BLaER1 (cell line): ENCODE data around the gene SULT1C2.
A peak's percentile ranks its signal among the peaks of the same experiment; 100 is the strongest.

Experiments
- H3K27ac ChIP-seq: shearing (Covaris generic); formaldehyde crosslinking; 2 replicates; pipeline ENCODE4 v1.8.1; 2022
- H3K27me3 ChIP-seq: shearing (Covaris generic); formaldehyde crosslinking; 2 replicates; pipeline ENCODE4 v1.8.1; 2022
- H3K36me3 ChIP-seq: shearing (Covaris generic); formaldehyde crosslinking; 2 replicates; pipeline ENCODE4 v1.8.1; 2022
- H3K4me1 ChIP-seq: shearing (Covaris generic); formaldehyde crosslinking; 2 replicates; pipeline ENCODE4 v1.8.1; 2022
- H3K4me2 ChIP-seq: shearing (Covaris generic); formaldehyde crosslinking; 2 replicates; pipeline ENCODE4 v1.8.1; 2022
- H3K4me3 ChIP-seq: shearing (Covaris generic); formaldehyde crosslinking; 2 replicates; pipeline ENCODE4 v1.8.1; 2022
- H3K9ac ChIP-seq: shearing (Covaris generic); formaldehyde crosslinking; 2 replicates; pipeline ENCODE4 v1.8.1; 2022
- H3K9me3 ChIP-seq: shearing (Covaris generic); formaldehyde crosslinking; 2 replicates; pipeline ENCODE4 v1.8.1; 2022
- H4K20me1 ChIP-seq: shearing (Covaris generic); formaldehyde crosslinking; 2 replicates; pipeline ENCODE4 v1.8.1; 2022
- Cebpa-rat ChIP-seq: shearing (Covaris generic); IDR thresholded peaks from 2 replicates; pipeline ENCODE4 v1.8.1; 2022

The SULT1C2 gene

DNA sequence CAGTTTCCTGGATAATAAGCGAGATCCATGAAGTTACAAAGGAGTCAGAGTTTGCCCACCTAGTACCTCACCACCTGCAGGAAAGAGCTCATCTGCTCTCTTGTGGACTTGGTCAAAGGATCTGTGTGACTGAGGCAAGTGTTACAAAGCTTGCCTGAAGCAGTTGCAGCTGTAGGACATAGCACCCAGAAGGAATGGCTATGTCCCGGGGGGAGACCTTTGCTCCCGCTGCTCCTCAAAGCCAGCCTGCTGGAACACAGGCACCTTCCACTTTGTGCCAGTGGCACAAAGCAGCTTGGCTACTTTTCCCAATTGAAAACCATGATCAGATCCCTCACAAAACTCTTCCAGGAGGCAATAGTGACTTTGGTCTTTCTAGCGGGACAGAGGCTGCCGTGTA is 3.1 kb upstream of the SULT1C2 start:
- H3K9ac ChIP-seq: no peak overlapping the region
- H3K4me3 ChIP-seq: no peak overlapping the region
- no peaks in the 10 kb centered on the region for H3K4me1 ChIP-seq
- H4K20me1 ChIP-seq: no peaks in the 10 kb centered on the region
- H3K4me2 ChIP-seq: no peak overlapping the region
- H3K27me3 ChIP-seq: no peaks in the 10 kb centered on the region
- H3K36me3 ChIP-seq: no peaks in the 10 kb centered on the region
- TF ChIP-seq Cebpa-rat: no peak
- H3K9me3 ChIP-seq: 0 out of 2 replicates have a peak, but pooled peaks cover 5% of the 10 kb centered on the region
- H3K27ac ChIP-seq: no peak overlapping the region

DNA sequence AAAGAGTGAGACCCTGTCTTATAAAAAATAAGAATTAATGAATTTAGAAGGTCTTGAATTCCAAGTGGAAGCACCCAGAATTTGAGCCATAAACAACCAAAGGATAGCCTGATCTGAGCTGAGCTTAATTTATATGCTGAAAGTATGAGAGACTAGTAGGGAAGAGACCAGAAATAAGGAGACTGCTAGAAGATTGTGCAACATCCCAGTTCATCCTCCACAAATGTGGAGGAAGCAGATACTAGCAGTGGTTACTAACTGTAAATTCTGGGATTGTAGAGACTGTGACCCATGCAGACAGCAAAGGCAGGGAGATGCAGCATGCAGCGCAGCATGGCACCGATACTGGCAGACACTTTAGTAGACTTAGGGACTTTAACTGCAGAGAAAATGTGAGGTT is 1.5 kb upstream of the SULT1C2 start:
- H3K36me3 ChIP-seq: no peaks in the 10 kb centered on the region
- no peaks in the 10 kb centered on the region for H4K20me1 ChIP-seq
- H3K9ac ChIP-seq: no peak overlapping the region
- H3K4me2 ChIP-seq: no peak overlapping the region
- H3K4me1 ChIP-seq: no peaks in the 10 kb centered on the region
- no peak for TF ChIP-seq Cebpa-rat
- H3K27me3 ChIP-seq: no peaks in the 10 kb centered on the region
- H3K4me3 ChIP-seq: no peak overlapping the region
- 0 out of 2 replicates have a peak, but pooled peaks cover 5% of the 10 kb centered on the region for H3K9me3 ChIP-seq
- H3K27ac ChIP-seq: no peak overlapping the region

DNA sequence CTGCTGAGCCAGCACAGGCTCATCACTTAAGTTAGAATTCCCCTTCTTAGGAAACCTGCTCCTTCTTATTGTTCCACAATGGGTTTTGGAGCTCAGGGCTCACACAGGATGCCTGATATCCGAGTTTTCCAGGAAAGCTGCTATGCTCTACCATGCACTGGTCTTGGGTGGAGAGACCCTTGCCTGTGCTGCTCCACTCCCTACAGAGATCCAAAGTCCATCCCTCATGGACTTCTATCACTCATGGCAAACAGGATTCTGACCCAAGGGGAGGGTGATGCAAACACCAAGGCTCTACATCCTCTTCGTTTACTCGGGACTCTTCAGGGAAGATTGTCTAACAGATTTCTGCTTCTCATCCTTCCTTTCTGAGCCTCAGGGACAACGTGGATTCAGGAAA is 5.2 kb downstream of the SULT1C2 start:
- H3K4me2 ChIP-seq: no peak overlapping the region
- no peak overlapping the region for H3K4me3 ChIP-seq
- no peaks in the 10 kb centered on the region for H3K27me3 ChIP-seq
- TF ChIP-seq Cebpa-rat: no peak
- H3K4me1 ChIP-seq: no peaks in the 10 kb centered on the region
- H3K27ac ChIP-seq: no peak overlapping the region
- H3K9ac ChIP-seq: no peak overlapping the region
- H3K36me3 ChIP-seq: no peaks in the 10 kb centered on the region
- no peaks in the 10 kb centered on the region; the same call in none of the 2 replicates for H3K9me3 ChIP-seq
- H4K20me1 ChIP-seq: no peaks in the 10 kb centered on the region

DNA sequence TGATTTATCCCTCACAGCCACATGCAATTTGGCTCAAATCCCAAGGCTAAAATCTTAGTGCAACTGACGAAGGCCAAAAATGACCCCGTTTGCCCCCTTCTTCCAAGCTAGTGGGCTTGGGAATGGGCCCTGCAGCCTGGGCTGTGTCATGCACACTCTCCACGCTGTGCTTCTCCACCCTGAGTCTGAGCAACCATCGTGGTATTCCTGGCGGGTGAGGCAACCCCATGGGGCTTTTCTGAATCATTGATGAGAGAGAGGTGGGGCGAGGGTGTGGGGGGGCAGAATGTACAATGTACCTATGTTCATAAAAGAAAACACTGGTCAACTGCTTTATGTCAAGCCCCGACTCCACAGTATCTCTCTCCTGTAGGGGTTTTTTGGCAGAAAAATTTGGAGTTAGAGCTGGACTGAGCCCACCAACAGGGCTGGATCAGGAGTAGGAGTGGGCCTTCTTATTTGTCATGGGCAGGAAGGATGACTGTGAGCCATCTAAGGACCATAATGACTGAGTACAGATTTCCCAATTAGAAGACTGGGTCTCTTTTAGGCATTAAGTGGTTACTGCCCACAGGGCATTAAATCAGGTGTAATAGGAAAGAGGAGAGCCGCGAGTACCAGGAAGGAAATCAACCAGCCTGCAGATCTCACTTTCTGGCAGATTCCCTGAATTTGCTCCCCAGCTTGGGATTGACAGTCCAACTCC is 8.9 kb downstream of the SULT1C2 start:
- H4K20me1 ChIP-seq: no peaks in the 10 kb centered on the region
- no peaks in the 10 kb centered on the region for H3K36me3 ChIP-seq
- no peak overlapping the region for H3K9ac ChIP-seq
- H3K4me1 ChIP-seq: peaks cover 7% of the 10 kb centered on the region; the same call in 1 of the 2 replicates
- no peaks in the 10 kb centered on the region; the same call in none of the 2 replicates for H3K9me3 ChIP-seq
- no peak for TF ChIP-seq Cebpa-rat
- no peak overlapping the region for H3K4me2 ChIP-seq
- H3K4me3 ChIP-seq: no peak overlapping the region
- no peaks in the 10 kb centered on the region for H3K27me3 ChIP-seq
- H3K27ac ChIP-seq: no peak overlapping the region

DNA sequence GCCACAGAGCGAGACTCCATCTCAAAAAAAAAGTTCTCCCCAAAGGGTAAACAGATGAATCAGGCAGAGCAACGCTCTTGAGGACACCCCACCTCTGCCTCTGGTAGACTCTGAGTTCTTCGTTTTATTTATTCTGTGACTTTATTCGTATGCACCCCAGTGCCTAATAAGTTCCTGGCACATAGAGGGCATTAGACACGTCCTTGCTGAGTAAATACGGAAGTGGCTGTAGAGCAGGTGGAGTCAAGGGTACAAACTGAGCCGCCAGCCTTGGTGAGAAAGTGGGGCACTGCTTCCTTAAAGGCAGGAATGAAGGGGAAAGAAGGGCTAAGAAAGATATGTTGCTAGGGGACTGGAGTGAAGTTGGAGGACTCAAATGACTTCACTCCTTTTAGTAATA is 12.9 kb downstream of the SULT1C2 start:
- no peaks in the 10 kb centered on the region; the same call in none of the 2 replicates for H3K9me3 ChIP-seq
- no peaks in the 10 kb centered on the region for H3K27me3 ChIP-seq
- no peaks in the 10 kb centered on the region for H3K36me3 ChIP-seq
- H3K4me3 ChIP-seq: no peak overlapping the region
- no peak overlapping the region for H3K27ac ChIP-seq
- H4K20me1 ChIP-seq: no peaks in the 10 kb centered on the region
- peak overlapping the region; percentile 30; the same call in 1 of the 2 replicates for H3K4me2 ChIP-seq
- H3K4me1 ChIP-seq: peaks cover 15% of the 10 kb centered on the region
- H3K9ac ChIP-seq: no peak overlapping the region
- TF ChIP-seq Cebpa-rat: no peak

- H3K27me3 ChIP-seq: no peaks in the 10 kb centered on the region
- no peaks in the 10 kb centered on the region for H4K20me1 ChIP-seq
- H3K9ac ChIP-seq: no peak overlapping the region
- peak overlapping the region; percentile 25 for H3K4me2 ChIP-seq
- H3K9me3 ChIP-seq: no peaks in the 10 kb centered on the region
- no peak for TF ChIP-seq Cebpa-rat
- no peaks in the 10 kb centered on the region for H3K36me3 ChIP-seq
- H3K4me1 ChIP-seq: peaks cover 15% of the 10 kb centered on the region
- no peak overlapping the region for H3K27ac ChIP-seq
- no peak overlapping the region for H3K4me3 ChIP-seq
These were observed 16.3 kb downstream of the SULT1C2 start for GRCh38 chr2:108304975-108305374.

- H3K4me3 ChIP-seq: no peak overlapping the region
- no peak overlapping the region for H3K4me2 ChIP-seq
- no peaks in the 10 kb centered on the region for H3K9me3 ChIP-seq
- no peak overlapping the region for H3K27ac ChIP-seq
- H3K36me3 ChIP-seq: no peaks in the 10 kb centered on the region
- no peak for TF ChIP-seq Cebpa-rat
- H3K27me3 ChIP-seq: no peaks in the 10 kb centered on the region
- no peak overlapping the region for H3K9ac ChIP-seq
- peaks cover 15% of the 10 kb centered on the region for H3K4me1 ChIP-seq
- no peaks in the 10 kb centered on the region for H4K20me1 ChIP-seq
These were observed 17.2 kb downstream of the SULT1C2 start for GRCh38 chr2:108305901-108306300.

DNA sequence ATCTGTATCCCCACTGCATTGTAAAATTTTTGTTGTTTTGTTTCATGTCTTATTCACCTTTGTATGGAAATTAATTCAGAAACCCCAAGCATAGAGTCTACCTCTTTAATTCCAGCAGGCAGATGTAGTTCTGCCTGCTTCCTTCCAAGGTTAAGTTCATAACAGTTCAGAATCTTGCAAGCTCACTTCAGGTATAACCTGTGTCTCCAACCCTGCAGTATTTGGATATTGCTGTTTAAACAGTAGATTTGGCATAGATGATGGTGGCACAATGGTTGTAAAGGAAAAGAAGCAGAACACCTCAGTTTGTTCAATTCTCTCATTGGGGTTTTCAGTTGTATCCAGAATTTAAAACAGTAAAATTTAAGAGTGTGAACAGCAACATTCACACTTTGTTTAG is 21.2 kb downstream of the SULT1C2 start:
- Histone ChIP-seq H3K4me3 (no peak overlapping the region), H3K4me1 (peaks cover 4% of the 10 kb centered on the region; the same call in 1 of the 2 replicates), H3K9me3 (peaks cover 7% of the 10 kb centered on the region; the same call in 1 of the 2 replicates), H3K27ac (no peak overlapping the region), H4K20me1 (no peaks in the 10 kb centered on the region), H3K36me3 (no peaks in the 10 kb centered on the region), H3K27me3 (no peaks in the 10 kb centered on the region), H3K4me2 (no peak overlapping the region), H3K9ac (no peak overlapping the region)
- no peak for TF ChIP-seq Cebpa-rat

- no peak overlapping the region for H3K27ac ChIP-seq
These were observed 26.0 kb downstream of the SULT1C2 start for GRCh38 chr2:108314586-108315296.

DNA sequence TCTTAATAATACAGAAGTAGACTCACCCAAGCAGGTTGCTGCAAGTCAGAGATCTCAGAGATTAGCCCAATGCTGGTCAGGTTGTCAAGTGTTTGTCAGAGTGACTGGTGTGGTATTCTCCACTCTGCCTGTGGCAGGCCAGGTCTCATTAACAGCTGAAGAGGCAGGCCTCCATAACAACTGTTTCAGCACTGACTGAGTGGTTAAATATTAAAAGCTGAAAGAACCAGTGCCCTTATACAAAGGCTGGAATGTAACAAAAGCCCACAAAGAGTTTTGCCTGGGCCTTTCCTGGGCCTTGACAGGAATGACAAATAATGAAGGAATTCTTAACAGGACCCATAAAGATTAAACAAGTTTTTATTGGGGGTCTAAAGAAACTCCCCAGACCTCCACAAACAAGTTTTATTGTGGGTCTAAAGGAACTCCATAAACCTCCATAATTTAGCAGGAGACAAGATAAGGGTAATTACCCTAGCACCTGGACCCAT is 26.8 kb downstream of the SULT1C2 start:
- H3K4me2 ChIP-seq: no peak overlapping the region
- peaks cover 7% of the 10 kb centered on the region; the same call in 1 of the 2 replicates for H3K9me3 ChIP-seq
- no peak overlapping the region for H3K27ac ChIP-seq

More at GRCh38 chr2:108314586-108315296, 26.0 kb downstream of the SULT1C2 start:
- Histone ChIP-seq H3K27me3 (no peaks in the 10 kb centered on the region), H3K4me1 (peaks cover 7% of the 10 kb centered on the region; the same call in 1 of the 2 replicates), H4K20me1 (no peaks in the 10 kb centered on the region), H3K36me3 (no peaks in the 10 kb centered on the region), H3K4me2 (no peak overlapping the region), H3K9ac (no peak overlapping the region), H3K4me3 (no peak overlapping the region), H3K9me3 (peaks cover 7% of the 10 kb centered on the region; the same call in 1 of the 2 replicates)
- TF ChIP-seq Cebpa-rat: no peak

More for the DNA sequence above, 26.8 kb downstream of the SULT1C2 start:
- Histone ChIP-seq H3K27me3 (no peaks in the 10 kb centered on the region), H4K20me1 (no peaks in the 10 kb centered on the region), H3K36me3 (no peaks in the 10 kb centered on the region), H3K4me1 (peaks cover 7% of the 10 kb centered on the region; the same call in 1 of the 2 replicates), H3K4me3 (no peak overlapping the region), H3K9ac (no peak overlapping the region)
- no peak for TF ChIP-seq Cebpa-rat
